ENCODE data around the gene SLC12A5.

The SLC12A5 gene

DNA sequence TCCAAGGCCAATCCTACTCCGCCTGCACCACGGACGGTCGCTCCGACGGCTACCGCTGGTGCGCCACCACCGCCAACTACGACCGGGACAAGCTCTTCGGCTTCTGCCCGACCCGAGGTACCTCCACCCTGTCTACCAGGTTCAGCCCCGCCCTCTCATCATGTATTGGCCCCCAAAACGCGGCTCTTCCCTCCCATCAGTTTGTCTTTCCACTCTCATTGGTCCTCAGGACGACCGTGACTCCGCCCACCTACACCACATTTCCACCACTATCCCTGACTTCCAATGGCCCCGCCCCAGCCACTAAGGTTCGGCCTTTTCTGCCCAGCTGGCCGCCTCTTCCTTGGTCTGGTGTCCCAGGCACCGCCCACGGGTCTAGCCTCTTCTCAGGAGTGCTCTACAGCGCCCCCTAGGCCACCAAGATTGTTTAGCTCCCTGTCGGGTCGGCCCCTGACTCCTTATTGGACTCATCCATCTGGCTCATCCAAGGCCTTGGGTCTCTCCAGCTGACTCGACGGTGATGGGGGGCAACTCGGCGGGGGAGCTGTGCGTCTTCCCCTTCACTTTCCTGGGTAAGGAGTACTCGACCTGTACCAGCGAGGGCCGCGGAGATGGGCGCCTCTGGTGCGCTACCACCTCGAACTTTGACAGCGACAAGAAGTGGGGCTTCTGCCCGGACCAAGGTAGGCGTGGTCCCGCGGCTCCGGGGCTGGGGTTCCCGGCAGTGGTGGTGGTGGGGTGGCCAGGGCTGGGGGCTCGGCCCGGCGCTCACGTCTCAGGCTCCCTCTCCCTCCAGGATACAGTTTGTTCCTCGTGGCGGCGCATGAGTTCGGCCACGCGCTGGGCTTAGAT lies 17.2 kb upstream of the SLC12A5 start:
- CTCF ChIA-PET = interaction anchor here (0.8 to 11.6 kb wide), 11 partner anchors 12 to 337 kb away, joined by 3 to 140 read pairs (median 6); no protein-coding TSS in a partner anchor
- POLR2A ChIA-PET = no interaction called here
- TF ChIP-seq, protein P1, sequence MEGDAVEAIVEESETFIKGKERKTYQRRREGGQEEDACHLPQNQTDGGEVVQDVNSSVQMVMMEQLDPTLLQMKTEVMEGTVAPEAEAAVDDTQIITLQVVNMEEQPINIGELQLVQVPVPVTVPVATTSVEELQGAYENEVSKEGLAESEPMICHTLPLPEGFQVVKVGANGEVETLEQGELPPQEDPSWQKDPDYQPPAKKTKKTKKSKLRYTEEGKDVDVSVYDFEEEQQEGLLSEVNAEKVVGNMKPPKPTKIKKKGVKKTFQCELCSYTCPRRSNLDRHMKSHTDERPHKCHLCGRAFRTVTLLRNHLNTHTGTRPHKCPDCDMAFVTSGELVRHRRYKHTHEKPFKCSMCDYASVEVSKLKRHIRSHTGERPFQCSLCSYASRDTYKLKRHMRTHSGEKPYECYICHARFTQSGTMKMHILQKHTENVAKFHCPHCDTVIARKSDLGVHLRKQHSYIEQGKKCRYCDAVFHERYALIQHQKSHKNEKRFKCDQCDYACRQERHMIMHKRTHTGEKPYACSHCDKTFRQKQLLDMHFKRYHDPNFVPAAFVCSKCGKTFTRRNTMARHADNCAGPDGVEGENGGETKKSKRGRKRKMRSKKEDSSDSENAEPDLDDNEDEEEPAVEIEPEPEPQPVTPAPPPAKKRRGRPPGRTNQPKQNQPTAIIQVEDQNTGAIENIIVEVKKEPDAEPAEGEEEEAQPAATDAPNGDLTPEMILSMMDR (IDR thresholded peaks at IDR 0.05; ENCODE audit: control extremely low read depth, extremely low read depth, low read depth, missing control alignments) = peak; percentile 41
- no peak for DNase-seq (ENCODE audit: extremely low spot score)

DNA sequence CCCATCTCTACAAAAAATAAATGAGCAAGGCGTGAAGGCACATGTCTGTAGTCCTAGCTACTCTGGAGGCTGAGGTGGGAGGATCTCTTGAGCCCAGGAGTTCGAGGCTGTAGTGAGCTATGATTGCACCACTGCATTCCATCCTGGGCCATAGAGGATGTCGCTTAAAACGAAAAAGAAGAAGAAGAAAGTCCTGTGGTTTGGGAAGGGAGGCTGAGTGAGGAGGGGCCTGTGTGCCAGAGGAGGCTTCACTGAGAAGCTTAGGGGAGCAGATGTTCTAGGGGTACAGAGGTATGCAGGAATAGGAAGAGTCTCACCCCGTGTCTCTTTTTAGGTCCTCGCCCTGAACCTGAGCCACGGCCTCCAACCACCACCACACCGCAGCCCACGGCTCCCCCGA lies 16.1 kb upstream of the SLC12A5 start:
- TF ChIP-seq, protein P1 (IDR thresholded peaks at IDR 0.05; ENCODE audit: control extremely low read depth, extremely low read depth, low read depth, missing control alignments) = no peak
- ChIA-PET POLR2A (no interaction called here), CTCF (interaction anchor here (0.7 to 11.6 kb wide), 33 partner anchors 8 to 506 kb away, joined by 3 to 140 read pairs (median 4); partner anchors contain the start of genes ELMO2, PCIF1, SLC12A5 and ZNF335)
- DNase-seq (ENCODE audit: extremely low spot score) = no peak

DNA sequence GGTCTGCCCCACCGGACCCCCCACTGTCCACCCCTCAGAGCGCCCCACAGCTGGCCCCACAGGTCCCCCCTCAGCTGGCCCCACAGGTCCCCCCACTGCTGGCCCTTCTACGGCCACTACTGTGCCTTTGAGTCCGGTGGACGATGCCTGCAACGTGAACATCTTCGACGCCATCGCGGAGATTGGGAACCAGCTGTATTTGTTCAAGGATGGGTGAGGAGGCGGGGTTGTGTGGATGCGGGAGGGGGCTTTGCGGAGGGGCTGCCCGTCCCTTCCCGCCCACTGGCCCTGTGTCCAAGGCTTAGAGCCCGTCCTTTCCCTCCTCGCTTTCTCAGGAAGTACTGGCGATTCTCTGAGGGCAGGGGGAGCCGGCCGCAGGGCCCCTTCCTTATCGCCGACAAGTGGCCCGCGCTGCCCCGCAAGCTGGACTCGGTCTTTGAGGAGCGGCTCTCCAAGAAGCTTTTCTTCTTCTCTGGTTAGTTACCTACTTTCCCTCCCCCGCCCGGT lies 15.6 kb upstream of the SLC12A5 start:
- ChIA-PET CTCF (interaction anchor here (0.7 to 11.6 kb wide), 39 partner anchors 9 to 506 kb away, joined by 3 to 140 read pairs (median 4); partner anchors contain the start of genes CD40, ELMO2, PCIF1 and SLC12A5), POLR2A (no interaction called here)
- DNase-seq (ENCODE audit: extremely low spot score) = no peak
- TF ChIP-seq, protein P1 (IDR thresholded peaks at IDR 0.05; ENCODE audit: control extremely low read depth, extremely low read depth, low read depth, missing control alignments) = no peak

DNA sequence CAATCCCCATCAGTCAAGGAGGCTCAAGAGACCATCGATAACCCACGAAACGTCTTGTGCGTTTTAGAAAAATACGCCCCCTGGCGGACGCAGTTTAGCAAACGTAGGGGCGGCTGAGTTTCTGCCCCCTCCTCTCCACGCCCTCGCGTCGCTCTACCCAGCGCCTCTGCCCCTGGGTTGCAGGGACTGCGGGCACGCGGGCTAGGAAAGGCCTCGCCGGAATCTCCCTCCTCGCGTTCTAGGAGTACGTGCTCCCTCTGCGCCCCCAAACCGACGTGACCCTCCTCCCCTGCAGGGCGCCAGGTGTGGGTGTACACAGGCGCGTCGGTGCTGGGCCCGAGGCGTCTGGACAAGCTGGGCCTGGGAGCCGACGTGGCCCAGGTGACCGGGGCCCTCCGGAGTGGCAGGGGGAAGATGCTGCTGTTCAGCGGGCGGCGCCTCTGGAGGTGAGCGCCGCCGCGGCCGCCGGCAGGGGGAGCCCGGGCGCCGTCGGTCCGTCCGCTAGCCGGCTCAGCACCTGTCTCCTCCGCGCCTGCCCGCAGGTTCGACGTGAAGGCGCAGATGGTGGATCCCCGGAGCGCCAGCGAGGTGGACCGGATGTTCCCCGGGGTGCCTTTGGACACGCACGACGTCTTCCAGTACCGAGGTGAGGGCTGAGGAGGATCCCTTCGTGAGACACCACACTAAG lies 15.0 kb upstream of the SLC12A5 start:
- DNase-seq (ENCODE audit: extremely low spot score) = peak; percentile 85
- ChIA-PET POLR2A (no interaction called here), CTCF (interaction anchor here (0.5 to 11.6 kb wide), 56 partner anchors 9 to 669 kb away, joined by 3 to 140 read pairs (median 4); partner anchors contain the start of genes CD40, ELMO2, SLC12A5 and ZNF335)
- TF ChIP-seq, protein P1 (IDR thresholded peaks at IDR 0.05; ENCODE audit: control extremely low read depth, extremely low read depth, low read depth, missing control alignments) = peak; percentile 82

DNA sequence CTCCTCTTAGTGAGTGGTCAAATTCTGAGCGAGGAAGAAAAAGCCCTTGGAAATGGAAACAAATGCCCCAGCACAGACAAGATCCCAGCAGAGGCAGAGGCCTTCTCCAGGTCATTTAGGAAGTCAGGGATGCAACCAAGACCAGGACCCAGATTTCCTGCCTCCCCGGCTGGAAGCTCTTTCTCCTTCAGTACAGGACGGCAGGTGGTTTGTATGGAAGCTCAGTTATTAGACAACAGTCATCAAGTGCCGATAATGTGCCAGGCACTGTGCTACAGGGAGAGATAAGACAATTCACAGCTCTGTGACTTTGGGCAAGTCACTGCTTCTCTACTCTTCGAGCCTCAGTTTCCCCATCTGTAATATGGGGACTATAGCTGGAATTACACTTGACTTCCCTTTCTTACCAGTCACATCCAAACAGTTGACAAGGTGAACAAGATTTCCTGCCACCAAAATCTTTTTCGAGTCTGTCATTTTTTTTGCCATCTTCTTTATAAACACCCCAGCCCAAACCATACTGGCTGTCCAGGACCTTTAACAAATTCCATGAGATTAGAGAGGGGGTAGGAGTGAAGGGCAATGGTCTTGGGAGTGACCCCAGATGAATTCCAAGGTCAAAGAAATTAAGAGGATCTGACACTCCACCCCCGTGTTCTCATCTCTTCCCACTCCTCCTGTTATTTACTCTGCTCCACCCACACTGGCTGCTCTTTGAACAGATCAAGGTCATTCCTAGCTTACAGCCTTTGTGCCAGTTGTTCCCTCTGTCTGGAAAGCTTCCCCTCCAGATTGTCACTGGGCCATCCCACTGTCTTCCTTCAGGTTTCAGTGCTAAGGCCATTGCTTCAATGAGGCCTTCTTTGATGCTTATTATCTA lies 14.3 kb upstream of the SLC12A5 start:
- ChIA-PET CTCF (interaction anchor here (0.5 to 11.6 kb wide), 46 partner anchors 10 to 668 kb away, joined by 3 to 140 read pairs (median 4); partner anchors contain the start of genes CD40, ELMO2, SLC12A5 and ZNF335), POLR2A (no interaction called here)
- DNase-seq (ENCODE audit: extremely low spot score) = no peak
- TF ChIP-seq, protein P1 (IDR thresholded peaks at IDR 0.05; ENCODE audit: control extremely low read depth, extremely low read depth, low read depth, missing control alignments) = no peak
